ENCODE results near the gene SCAF4. TPM values are rescaled to one million over a fixed set of nuclear protein-coding genes. Genes with fewer than 3 reads are reported as not detected.

SCAF4 gene
- total RNA-seq, 4 donors from 2014 or later = 12.1 to 18.8 (median 15.2) TPM

DNA sequence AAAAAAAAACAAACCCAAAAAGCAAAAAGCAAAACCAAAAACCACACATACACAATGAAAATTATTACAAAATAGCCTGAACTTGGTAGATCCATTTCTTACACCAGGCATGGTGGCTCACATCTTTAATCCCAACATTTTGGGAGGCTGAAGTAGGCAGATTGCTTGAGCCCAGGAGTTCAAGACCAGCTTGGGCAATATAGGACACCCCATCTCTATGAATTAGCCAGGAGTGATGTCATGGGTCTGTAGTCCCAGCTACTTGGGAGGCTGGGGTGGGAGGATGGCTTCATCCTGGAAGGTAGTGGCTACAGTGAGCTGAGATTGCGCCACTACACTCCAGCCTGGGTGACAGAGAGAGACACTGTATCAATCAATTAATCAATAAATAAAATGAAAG, 42.1 kb upstream of the SCAF4 start:
- TF ChIP-seq EP300 (IDR thresholded peaks at IDR 0.05) (no peak), POLR2AphosphoS5 (IDR thresholded peaks at IDR 0.05) (no peak), POLR2A (IDR thresholded peaks at IDR 0.05; ENCODE audit: low read depth) (no peak)
- TF ChIP-seq, protein P1, sequence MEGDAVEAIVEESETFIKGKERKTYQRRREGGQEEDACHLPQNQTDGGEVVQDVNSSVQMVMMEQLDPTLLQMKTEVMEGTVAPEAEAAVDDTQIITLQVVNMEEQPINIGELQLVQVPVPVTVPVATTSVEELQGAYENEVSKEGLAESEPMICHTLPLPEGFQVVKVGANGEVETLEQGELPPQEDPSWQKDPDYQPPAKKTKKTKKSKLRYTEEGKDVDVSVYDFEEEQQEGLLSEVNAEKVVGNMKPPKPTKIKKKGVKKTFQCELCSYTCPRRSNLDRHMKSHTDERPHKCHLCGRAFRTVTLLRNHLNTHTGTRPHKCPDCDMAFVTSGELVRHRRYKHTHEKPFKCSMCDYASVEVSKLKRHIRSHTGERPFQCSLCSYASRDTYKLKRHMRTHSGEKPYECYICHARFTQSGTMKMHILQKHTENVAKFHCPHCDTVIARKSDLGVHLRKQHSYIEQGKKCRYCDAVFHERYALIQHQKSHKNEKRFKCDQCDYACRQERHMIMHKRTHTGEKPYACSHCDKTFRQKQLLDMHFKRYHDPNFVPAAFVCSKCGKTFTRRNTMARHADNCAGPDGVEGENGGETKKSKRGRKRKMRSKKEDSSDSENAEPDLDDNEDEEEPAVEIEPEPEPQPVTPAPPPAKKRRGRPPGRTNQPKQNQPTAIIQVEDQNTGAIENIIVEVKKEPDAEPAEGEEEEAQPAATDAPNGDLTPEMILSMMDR (IDR thresholded peaks at IDR 0.05) = no peak

GRCh38 chr21:31772674-31773555, 41.0 kb upstream of the SCAF4 start:
- H3K4me3 ChIP-seq = no peak overlapping the region
- intact Hi-C loops (cut with DNase I) = no loop called here
- 86% methylated on average over 5 of the region's 5 CpGs for WGBS
- DNase-seq (ENCODE audit: extremely low spot score) = no peak
- no peaks in the 10 kb centered on the region for H3K4me1 ChIP-seq
- H3K27ac ChIP-seq (replicated peaks in 1 of 4) = no peak overlapping the region
- no peaks in the 10 kb centered on the region for H3K36me3 ChIP-seq
- H3K9me3 ChIP-seq = no peaks in the 10 kb centered on the region
- no peaks in the 10 kb centered on the region for H3K27me3 ChIP-seq
- TF ChIP-seq, protein P1 (IDR thresholded peaks at IDR 0.05) = no peak
- no peak for TF ChIP-seq EP300 (IDR thresholded peaks at IDR 0.05)
- TF ChIP-seq POLR2A (IDR thresholded peaks at IDR 0.05; ENCODE audit: low read depth) = no peak
- no peak for TF ChIP-seq POLR2AphosphoS5 (IDR thresholded peaks at IDR 0.05)

More for the DNA sequence above, 42.1 kb upstream of the SCAF4 start:
- no peaks in the 10 kb centered on the region for H3K9me3 ChIP-seq
- H3K36me3 ChIP-seq = no peaks in the 10 kb centered on the region
- DNase-seq (ENCODE audit: extremely low spot score) = no peak
- H3K4me3 ChIP-seq = no peak overlapping the region
- H3K27ac ChIP-seq (replicated peaks in 1 of 4) = no peak overlapping the region
- intact Hi-C loops (cut with DNase I) = no loop called here
- no peaks in the 10 kb centered on the region for H3K27me3 ChIP-seq
- no peaks in the 10 kb centered on the region for H3K4me1 ChIP-seq
- 90% methylated on average over 1 of the region's 1 CpG for WGBS

- TF ChIP-seq POLR2A (IDR thresholded peaks at IDR 0.05; ENCODE audit: low read depth) (no peak), EP300 (IDR thresholded peaks at IDR 0.05) (no peak), POLR2AphosphoS5 (IDR thresholded peaks at IDR 0.05) (no peak)
- TF ChIP-seq, protein P1 (IDR thresholded peaks at IDR 0.05) = no peak
- 64% methylated on average over 3 of the region's 3 CpGs for WGBS
- intact Hi-C loops (cut with DNase I) = no loop called here
Measured at GRCh38 chr21:31771685-31772084, 39.8 kb upstream of the SCAF4 start.

DNA sequence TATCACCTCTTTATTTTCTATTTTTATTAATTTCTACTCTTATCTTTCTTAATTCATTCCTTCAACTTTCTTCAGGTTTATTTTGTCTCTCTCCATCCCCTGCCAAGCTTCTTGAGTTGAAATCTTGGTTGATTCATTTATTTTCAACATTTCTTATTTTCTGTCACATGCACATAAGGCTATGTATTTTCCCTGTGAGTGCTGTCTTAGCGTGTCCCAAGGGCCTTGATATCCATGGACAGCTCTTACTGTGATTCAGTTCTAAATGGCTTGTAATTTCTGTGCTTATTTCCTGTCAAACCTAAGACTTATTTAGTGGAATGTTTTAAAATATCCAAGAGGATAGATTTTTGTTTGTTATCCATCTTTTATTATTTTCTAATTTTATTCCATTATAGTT, 36.8 kb upstream of the SCAF4 start:
- Histone ChIP-seq H3K27me3 (no peaks in the 10 kb centered on the region), H3K27ac (replicated peaks in 1 of 4) (no peak overlapping the region), H3K9me3 (no peaks in the 10 kb centered on the region), H3K36me3 (no peaks in the 10 kb centered on the region), H3K4me3 (no peak overlapping the region), H3K4me1 (no peaks in the 10 kb centered on the region)
- intact Hi-C loops (cut with DNase I) = no loop called here
- 88% methylated on average over 1 of the region's 1 CpG for WGBS
- no peak for DNase-seq (ENCODE audit: extremely low spot score)
- TF ChIP-seq EP300 (IDR thresholded peaks at IDR 0.05) (no peak), POLR2A (IDR thresholded peaks at IDR 0.05; ENCODE audit: low read depth) (no peak), POLR2AphosphoS5 (IDR thresholded peaks at IDR 0.05) (no peak)
- TF ChIP-seq, protein P1 (IDR thresholded peaks at IDR 0.05) = no peak

More at GRCh38 chr21:31771685-31772084, 39.8 kb upstream of the SCAF4 start:
- no peaks in the 10 kb centered on the region for H3K36me3 ChIP-seq
- H3K4me1 ChIP-seq = no peaks in the 10 kb centered on the region
- no peaks in the 10 kb centered on the region for H3K9me3 ChIP-seq
- H3K27me3 ChIP-seq = no peaks in the 10 kb centered on the region
- no peak overlapping the region for H3K4me3 ChIP-seq
- no peak overlapping the region for H3K27ac ChIP-seq (replicated peaks in 1 of 4)
- DNase-seq (ENCODE audit: extremely low spot score) = no peak

Measured in esophagus muscularis mucosa (tissue), 4 donors.